Glutamatergic neuron (in vitro differentiated cells): ENCODE results near the gene TMEM242. TPM values are rescaled to one million over a fixed set of nuclear protein-coding genes. Genes with fewer than 3 reads are reported as not detected.
A peak's percentile ranks its signal among the peaks of the same experiment; 100 is the strongest.

Experiments
- DNase-seq: peaks from one replicate; pipeline ENCODE4 v3.0.0; 2022
- H3K27ac Mint-ChIP-seq: one replicate; pipeline ENCODE4 v1.8.0; 2020; ENCODE audit warnings: mild to moderate bottlenecking, mixed read lengths, inconsistent platforms; ENCODE audit not compliant: unreplicated experiment
- H3K27me3 Mint-ChIP-seq: one replicate; pipeline ENCODE4 v1.8.0; 2020; ENCODE audit warnings: mild to moderate bottlenecking, moderate library complexity, mixed read lengths, inconsistent platforms; ENCODE audit not compliant: unreplicated experiment
- H3K36me3 Mint-ChIP-seq: one replicate; pipeline ENCODE4 v1.8.0; 2020; ENCODE audit warnings: mild to moderate bottlenecking, mixed read lengths, inconsistent platforms; ENCODE audit not compliant: unreplicated experiment
- H3K4me1 Mint-ChIP-seq: one replicate; pipeline ENCODE4 v1.8.0; 2020; ENCODE audit warnings: mild to moderate bottlenecking, low read depth, mixed read lengths, inconsistent platforms; ENCODE audit not compliant: unreplicated experiment
- H3K4me3 Mint-ChIP-seq: one replicate; pipeline ENCODE4 v1.8.0; 2020; ENCODE audit warnings: mild to moderate bottlenecking, mixed read lengths, inconsistent platforms; ENCODE audit not compliant: unreplicated experiment
- H3K9me3 Mint-ChIP-seq: one replicate; pipeline ENCODE4 v1.8.0; 2020; ENCODE audit warnings: mild to moderate bottlenecking, moderate library complexity, mixed read lengths, inconsistent platforms; ENCODE audit not compliant: unreplicated experiment
- CTCF ChIP-seq: fragments of 200-600 bp; sonication (generic); IDR thresholded peaks from one replicate; pipeline ENCODE4 v1.5.0; 2021; ENCODE audit not compliant: partially characterized antibody, unreplicated experiment
- total RNA-seq: library from RNA; stranded (reverse); fragmentation: NEBNext Ultra II Directional; extraction: Animal tissue kit (Norgen Biotek cat#: 25700); gene quantifications from one replicate; pipeline ENCODE4 v1.2.1, GENCODE V29; 2021; ENCODE audit not compliant: unreplicated experiment

The TMEM242 gene
- total RNA-seq, 1 donor from 2014 or later: 19.7 TPM

GRCh38 chr6:157272866-157273755 is 50.2 kb downstream of the TMEM242 start:
- DNase-seq: no peak
- Mint-ChIP-seq H3K36me3 (no peaks in the 10 kb centered on the region), H3K27ac (no peak overlapping the region), H3K4me3 (no peak overlapping the region), H3K4me1 (no peaks in the 10 kb centered on the region), H3K9me3 (peaks cover 5% of the 10 kb centered on the region), H3K27me3 (peaks cover 6% of the 10 kb centered on the region)
- no peak for TF ChIP-seq CTCF

GRCh38 chr6:157272372-157272771 is 50.9 kb downstream of the TMEM242 start:
- no peak for TF ChIP-seq CTCF
- DNase-seq: no peak
- H3K27ac Mint-ChIP-seq: no peak overlapping the region
- no peak overlapping the region for H3K4me3 Mint-ChIP-seq
- H3K9me3 Mint-ChIP-seq: peaks cover 5% of the 10 kb centered on the region
- peaks cover 6% of the 10 kb centered on the region for H3K27me3 Mint-ChIP-seq
- peaks cover 2% of the 10 kb centered on the region for H3K4me1 Mint-ChIP-seq
- H3K36me3 Mint-ChIP-seq: no peaks in the 10 kb centered on the region

GRCh38 chr6:157271911-157272310 is 51.4 kb downstream of the TMEM242 start:
- Mint-ChIP-seq H3K4me3 (no peak overlapping the region), H3K27me3 (peaks cover 6% of the 10 kb centered on the region), H3K9me3 (peaks cover 5% of the 10 kb centered on the region), H3K27ac (no peak overlapping the region), H3K4me1 (peaks cover 5% of the 10 kb centered on the region), H3K36me3 (no peaks in the 10 kb centered on the region)
- TF ChIP-seq CTCF: no peak
- no peak for DNase-seq

- Mint-ChIP-seq H3K4me1 (peaks cover 5% of the 10 kb centered on the region), H3K36me3 (no peaks in the 10 kb centered on the region), H3K9me3 (peaks cover 5% of the 10 kb centered on the region), H3K4me3 (peak overlapping the region; percentile 47), H3K27ac (no peak overlapping the region), H3K27me3 (peaks cover 6% of the 10 kb centered on the region)
- DNase-seq: no peak
- no peak for TF ChIP-seq CTCF
Measured at GRCh38 chr6:157271441-157271840, 51.9 kb downstream of the TMEM242 start.

GRCh38 chr6:157270916-157271315 is 52.4 kb downstream of the TMEM242 start:
- no peak overlapping the region for H3K27ac Mint-ChIP-seq
- DNase-seq: no peak
- H3K4me1 Mint-ChIP-seq: peaks cover 5% of the 10 kb centered on the region
- peaks cover 6% of the 10 kb centered on the region for H3K27me3 Mint-ChIP-seq
- peak overlapping the region; percentile 47 for H3K4me3 Mint-ChIP-seq
- peaks cover 5% of the 10 kb centered on the region for H3K9me3 Mint-ChIP-seq
- no peak for TF ChIP-seq CTCF
- H3K36me3 Mint-ChIP-seq: no peaks in the 10 kb centered on the region
